ENCODE results near the gene HSF2BP.
"Not testable (repeated sequence)": the region's sequence is repeated elsewhere in the genome, so short reads cannot be mapped to it uniquely, and the experiment has no call there.

- TF ChIP-seq CTCF (IDR thresholded peaks at IDR 0.05; ENCODE audit: low read depth, low read length); POLR2A (IDR thresholded peaks at IDR 0.05; ENCODE audit: extremely low read depth, insufficient read length); MYC (IDR thresholded peaks at IDR 0.05; ENCODE audit: low read depth, low read length): not testable (repeated sequence)
- TF ChIP-seq, protein P1, sequence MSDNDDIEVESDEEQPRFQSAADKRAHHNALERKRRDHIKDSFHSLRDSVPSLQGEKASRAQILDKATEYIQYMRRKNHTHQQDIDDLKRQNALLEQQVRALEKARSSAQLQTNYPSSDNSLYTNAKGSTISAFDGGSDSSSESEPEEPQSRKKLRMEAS (IDR thresholded peaks at IDR 0.05; ENCODE audit: low read depth, low read length) = not testable (repeated sequence)
Measured at GRCh38 chr21:43485016-43485415, 174.3 kb downstream of the HSF2BP start.

All from NB4 (cell line).